ENCODE measurements around the gene CYP4F22.

GRCh38 chr19:15544283-15544682 lies 36.0 kb downstream of the CYP4F22 start:
- TF ChIP-seq CTCF (IDR thresholded peaks at IDR 0.05): no peak
- TF ChIP-seq POLR2A (IDR thresholded peaks at IDR 0.05): no peak
